Esophagus muscularis mucosa (tissue), 4 donors: Measurements from ENCODE around the gene FRAS1. TPM values are rescaled to one million over a fixed set of nuclear protein-coding genes. Genes with fewer than 3 reads are reported as not detected.
"Not testable (repeated sequence)": the region's sequence is repeated elsewhere in the genome, so short reads cannot be mapped to it uniquely, and the experiment has no call there.

Source experiments
- DNase-seq: peaks from one replicate; pipeline ENCODE4 v3.0.0-alpha.2; 2017; ENCODE audit errors: extremely low spot score
- H3K27ac ChIP-seq, 4 donors: fragments of 200-600 bp; sonication (generic); replicated peaks in 1 of 4; 1 replicate in 3 of 4; 2 replicates in 1 of 4; pipeline ENCODE4 v1.5.1; 2016 to 2019; ENCODE audit warnings: mild to moderate bottlenecking in 1 of 4
- H3K27me3 ChIP-seq, 4 donors: fragments of 200-600 bp; sonication (generic); one replicate each; pipeline versions ENCODE4 v1.5.1 to v1.6.0; 2016 to 2019
- H3K36me3 ChIP-seq, 4 donors: fragments of 200-600 bp; sonication (generic); one replicate each; pipeline ENCODE4 v1.5.1; 2016 to 2019
- H3K4me1 ChIP-seq, 4 donors: fragments of 200-600 bp; sonication (generic); one replicate each; pipeline ENCODE4 v1.5.1; 2016 to 2019
- H3K4me3 ChIP-seq, 4 donors: fragments of 200-600 bp; sonication (generic); 1 replicate in 2 of 4; 2 replicates in 2 of 4; pipeline ENCODE4 v1.5.1; 2016 to 2019; ENCODE audit warnings: mild to moderate bottlenecking in 4 of 4, moderate library complexity in 1 of 4
- H3K9me3 ChIP-seq, 4 donors: fragments of 200-600 bp; sonication (generic); 1 replicate in 3 of 4; 2 replicates in 1 of 4; pipeline ENCODE4 v1.5.1; 2016 to 2019
- EP300 ChIP-seq: sonication (generic); formaldehyde crosslinking; IDR thresholded peaks from one replicate; pipeline ENCODE4 v1.6.1; 2017; ENCODE audit warnings: antibody characterized with exemption
- POLR2A ChIP-seq: fragments of 450-650 bp; IDR thresholded peaks from one replicate; pipeline ENCODE4 v1.6.1; 2017; ENCODE audit warnings: antibody characterized with exemption, moderate library complexity, mild to moderate bottlenecking, low read depth
- POLR2AphosphoS5 ChIP-seq, 2 donors: sonication (generic); formaldehyde crosslinking; IDR thresholded peaks; one replicate each; pipeline ENCODE4 v1.6.1; 2017; ENCODE audit warnings: antibody characterized with exemption in 2 of 2
- whole genome bisulfite sequencing: methylation state at CpG from one replicate; pipeline ENCODE4 v1.1.5; 2018; 5-methylcytosine and 5-hydroxymethylcytosine counted together
- intact Hi-C: fragments of 100-400 bp; cut with DNase I; formaldehyde crosslinking; loops from one replicate; pipeline ENCODE4 v1.15.1; 2023
- total RNA-seq, 4 donors: library from RNA; depleted of rRNA; stranded (reverse); fragments of >200 nt; gene quantifications; one replicate each; pipeline versions ENCODE4 v1.1.0 to v1.2.1, GENCODE V29; 2016
- TF ChIP-seq, protein P1 (sequence below), 3 experiments: fragments of 200-600 bp in 2 of 3; fragments of 450-650 bp in 1 of 3; sonication (generic) in 2 of 3; IDR thresholded peaks; one replicate each; pipeline ENCODE4 v1.5.1; 2017 to 2019; ENCODE audit warnings: antibody characterized with exemption in 3 of 3, mild to moderate bottlenecking in 2 of 3, moderate library complexity in 1 of 3

Gene FRAS1
- total RNA-seq, 4 donors from 2014 or later = 5.3 to 8.7 (median 5.7) TPM

DNA sequence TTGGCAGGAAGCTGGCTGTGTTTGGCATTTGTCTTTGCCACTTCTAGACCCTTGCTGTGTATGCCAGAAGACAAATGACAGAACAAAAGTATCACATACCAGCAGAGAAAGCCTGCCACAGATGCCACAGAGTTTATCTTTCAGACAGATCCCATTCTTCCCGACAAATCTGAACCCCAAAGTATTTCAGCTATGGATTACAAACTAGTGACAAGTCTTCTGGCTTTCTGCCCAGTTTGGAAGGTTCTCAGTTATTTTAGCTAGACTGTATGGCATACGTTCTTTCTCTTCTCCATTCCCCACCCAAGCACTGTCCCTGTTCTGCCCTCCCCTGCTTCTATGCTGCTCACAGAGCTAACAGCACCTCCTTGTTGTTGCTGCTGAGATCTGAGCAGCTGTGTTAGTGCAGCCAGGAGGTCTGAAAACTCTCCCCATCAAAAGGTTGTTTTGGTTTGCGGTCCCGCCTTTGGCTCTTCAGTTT, 236.7 kb downstream of the FRAS1 start:
- Histone ChIP-seq H3K9me3 (no peaks in the 10 kb centered on the region), H3K27me3 (no peaks in the 10 kb centered on the region), H3K36me3 (no peaks in the 10 kb centered on the region), H3K4me3 (no peak overlapping the region), H3K4me1 (peaks cover 9 to 24% (median 15%) of the 10 kb centered on the region in 4 donors), H3K27ac (no peak overlapping the region)
- 57% methylated on average over 4 of the region's 4 CpGs for WGBS
- no peak for DNase-seq
- intact Hi-C loops = no loop called here
- TF ChIP-seq, protein P1, sequence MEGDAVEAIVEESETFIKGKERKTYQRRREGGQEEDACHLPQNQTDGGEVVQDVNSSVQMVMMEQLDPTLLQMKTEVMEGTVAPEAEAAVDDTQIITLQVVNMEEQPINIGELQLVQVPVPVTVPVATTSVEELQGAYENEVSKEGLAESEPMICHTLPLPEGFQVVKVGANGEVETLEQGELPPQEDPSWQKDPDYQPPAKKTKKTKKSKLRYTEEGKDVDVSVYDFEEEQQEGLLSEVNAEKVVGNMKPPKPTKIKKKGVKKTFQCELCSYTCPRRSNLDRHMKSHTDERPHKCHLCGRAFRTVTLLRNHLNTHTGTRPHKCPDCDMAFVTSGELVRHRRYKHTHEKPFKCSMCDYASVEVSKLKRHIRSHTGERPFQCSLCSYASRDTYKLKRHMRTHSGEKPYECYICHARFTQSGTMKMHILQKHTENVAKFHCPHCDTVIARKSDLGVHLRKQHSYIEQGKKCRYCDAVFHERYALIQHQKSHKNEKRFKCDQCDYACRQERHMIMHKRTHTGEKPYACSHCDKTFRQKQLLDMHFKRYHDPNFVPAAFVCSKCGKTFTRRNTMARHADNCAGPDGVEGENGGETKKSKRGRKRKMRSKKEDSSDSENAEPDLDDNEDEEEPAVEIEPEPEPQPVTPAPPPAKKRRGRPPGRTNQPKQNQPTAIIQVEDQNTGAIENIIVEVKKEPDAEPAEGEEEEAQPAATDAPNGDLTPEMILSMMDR (IDR thresholded peaks at IDR 0.05) = no peak
- TF ChIP-seq POLR2AphosphoS5 (IDR thresholded peaks at IDR 0.05) = no peak
- no peak for TF ChIP-seq EP300
- TF ChIP-seq POLR2A = no peak

DNA sequence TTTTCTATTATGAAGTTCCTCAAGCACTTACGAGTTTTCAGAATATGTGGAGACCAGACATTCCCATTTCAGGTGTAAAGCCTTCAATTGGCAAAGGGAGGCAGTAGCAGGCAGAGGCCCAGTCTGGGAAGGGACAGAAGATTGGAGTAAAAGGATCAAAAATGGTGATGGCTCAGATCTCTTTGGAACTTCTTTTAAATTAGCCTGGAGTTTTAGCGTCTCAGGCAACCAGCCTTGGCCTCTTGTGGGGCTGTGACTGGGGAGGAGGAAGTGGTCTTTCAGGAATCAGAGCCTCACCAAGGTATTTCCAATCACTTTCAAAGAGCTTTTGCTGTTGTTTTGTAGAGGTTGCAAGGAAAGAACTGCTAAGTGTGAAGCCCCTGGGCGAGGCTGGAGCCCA, 239.1 kb downstream of the FRAS1 start:
- Histone ChIP-seq H3K27ac (no peak overlapping the region), H3K36me3 (no peaks in the 10 kb centered on the region), H3K4me3 (no peak overlapping the region), H3K9me3 (no peaks in the 10 kb centered on the region), H3K27me3 (no peaks in the 10 kb centered on the region), H3K4me1 (peaks cover 9 to 24% (median 17%) of the 10 kb centered on the region in 4 donors)
- 77% methylated on average over 3 of the region's 3 CpGs for WGBS
- no peak for DNase-seq
- intact Hi-C loops = no loop called here
- TF ChIP-seq, protein P1 (IDR thresholded peaks at IDR 0.05) = no peak
- no peak for TF ChIP-seq POLR2A
- no peak for TF ChIP-seq POLR2AphosphoS5 (IDR thresholded peaks at IDR 0.05)
- TF ChIP-seq EP300 = no peak

DNA sequence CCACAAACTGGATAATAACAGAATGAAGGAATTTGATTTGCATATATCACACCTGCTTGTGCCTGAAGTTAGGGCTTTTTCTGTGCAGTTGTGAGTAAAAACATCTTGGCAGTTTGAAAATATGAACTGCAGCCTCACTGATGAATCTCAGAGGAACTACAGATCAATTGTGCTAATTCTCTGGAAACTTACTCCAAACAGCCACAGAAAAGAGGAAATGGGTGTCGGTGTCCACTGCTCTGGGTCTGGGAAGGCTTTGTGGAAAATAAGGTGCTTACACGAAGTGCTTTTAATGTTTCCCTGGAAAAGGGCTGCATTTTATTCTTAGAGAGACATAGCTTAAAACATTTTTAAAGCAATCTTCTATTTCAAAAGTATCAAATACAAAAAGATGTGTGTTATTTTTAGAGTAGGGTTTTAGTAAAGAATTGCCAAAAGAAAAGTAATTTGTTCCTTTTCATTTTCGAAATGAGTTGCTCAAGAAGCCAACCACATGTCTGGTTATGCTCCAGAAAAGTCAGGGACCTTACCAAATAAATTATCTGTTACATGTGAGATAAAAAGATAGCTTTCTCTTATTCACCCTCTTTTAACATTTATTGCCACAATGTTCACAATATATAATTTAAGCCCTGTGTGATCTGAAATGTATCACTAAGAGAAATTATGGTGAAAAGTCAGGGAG, 240.1 kb downstream of the FRAS1 start:
- Histone ChIP-seq H3K36me3 (no peaks in the 10 kb centered on the region), H3K4me1 (peaks cover 9 to 24% (median 17%) of the 10 kb centered on the region in 4 donors), H3K27me3 (no peaks in the 10 kb centered on the region), H3K4me3 (no peak overlapping the region), H3K27ac (no peak overlapping the region), H3K9me3 (no peaks in the 10 kb centered on the region)
- intact Hi-C loops = no loop called here
- WGBS = 9% methylated on average over 3 of the region's 3 CpGs
- no peak for DNase-seq
- TF ChIP-seq, protein P1 (IDR thresholded peaks at IDR 0.05) = no peak
- TF ChIP-seq POLR2A (no peak), EP300 (no peak), POLR2AphosphoS5 (IDR thresholded peaks at IDR 0.05) (no peak)

DNA sequence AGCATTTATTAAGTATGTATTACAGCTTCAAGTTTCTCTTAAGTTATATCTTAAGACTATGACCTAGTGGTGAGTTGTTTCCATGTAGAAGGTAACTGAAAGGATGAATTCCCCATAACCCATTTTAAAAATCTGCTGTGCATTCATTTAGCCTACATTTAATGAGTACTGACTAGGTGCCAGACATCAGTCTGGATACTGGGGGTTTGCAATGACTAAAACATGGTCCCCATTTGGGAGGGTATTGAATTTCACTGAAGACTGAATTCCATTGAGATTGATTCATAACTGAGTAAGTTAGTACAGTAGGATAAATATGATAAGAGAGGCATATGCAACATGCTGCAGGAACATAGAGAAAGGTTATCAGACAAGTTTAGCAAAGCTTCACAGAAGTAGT, 241.5 kb downstream of the FRAS1 start:
- Histone ChIP-seq H3K36me3 (no peaks in the 10 kb centered on the region), H3K9me3 (no peaks in the 10 kb centered on the region), H3K27ac (no peak overlapping the region), H3K4me1 (peaks cover 8 to 20% (median 14%) of the 10 kb centered on the region in 4 donors), H3K27me3 (no peaks in the 10 kb centered on the region), H3K4me3 (no peak overlapping the region)
- DNase-seq = no peak
- intact Hi-C loops = no loop called here
- no peak for TF ChIP-seq EP300

DNA sequence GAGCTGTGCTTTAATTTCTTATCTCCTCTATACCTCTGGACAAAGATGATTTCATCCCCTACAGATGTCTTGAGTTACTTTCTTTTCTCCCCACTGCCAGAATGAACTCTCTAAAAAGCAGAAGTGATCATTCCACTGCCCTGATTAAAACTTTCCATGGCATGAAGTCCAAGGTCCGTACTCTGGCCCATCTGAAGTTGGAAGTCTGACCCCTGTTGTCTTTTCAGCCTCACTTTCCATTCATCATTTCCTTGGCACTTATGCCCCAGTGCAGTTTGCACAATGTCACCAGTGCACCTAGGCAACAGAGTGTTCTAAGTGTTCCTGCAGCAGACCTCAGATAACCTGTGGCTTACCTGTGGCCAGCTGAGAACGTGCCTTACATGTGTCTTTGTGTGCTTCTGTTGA, 242.4 kb downstream of the FRAS1 start:
- no peaks in the 10 kb centered on the region for H3K9me3 ChIP-seq
- H3K36me3 ChIP-seq = no peaks in the 10 kb centered on the region
- DNase-seq = no peak
- H3K4me1 ChIP-seq = peaks cover 0 to 14% (median 5%) of the 10 kb centered on the region in 4 donors
- H3K27me3 ChIP-seq = no peaks in the 10 kb centered on the region
- WGBS = 29% methylated on average over 2 of the region's 2 CpGs
- no peak overlapping the region for H3K4me3 ChIP-seq
- intact Hi-C loops = no loop called here
- H3K27ac ChIP-seq = no peak overlapping the region
- no peak for TF ChIP-seq POLR2A
- TF ChIP-seq, protein P1 (IDR thresholded peaks at IDR 0.05) = no peak
- TF ChIP-seq POLR2AphosphoS5 (IDR thresholded peaks at IDR 0.05) = no peak
- TF ChIP-seq EP300 = no peak

DNA sequence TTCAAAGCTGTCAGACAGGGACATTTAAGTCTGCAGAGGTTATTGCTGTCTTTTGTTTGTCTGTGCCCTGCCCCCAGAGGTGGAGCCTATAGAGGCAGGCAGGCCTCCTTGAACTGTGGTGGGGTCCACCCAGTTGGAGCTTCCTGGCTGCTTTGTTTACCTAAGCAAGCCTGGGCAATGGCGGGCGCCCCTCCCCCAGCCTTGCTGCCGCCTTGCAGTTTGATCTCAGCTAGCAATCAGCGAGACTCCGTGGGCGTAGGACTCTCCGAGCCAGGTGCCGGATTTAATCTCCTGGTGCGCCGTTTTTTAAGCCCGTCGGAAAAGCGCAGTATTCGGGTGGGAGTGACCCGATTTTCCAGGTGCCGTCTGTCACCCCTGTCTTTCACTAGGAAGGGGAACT, 250.1 kb downstream of the FRAS1 start:
- intact Hi-C loops, H3K27me3 ChIP-seq, H3K4me3 ChIP-seq, DNase-seq, H3K27ac ChIP-seq, H3K9me3 ChIP-seq, H3K4me1 ChIP-seq: not testable (repeated sequence)
- peaks cover 0 to 11% (median 3%) of the 10 kb centered on the region in 4 donors for H3K36me3 ChIP-seq
- 91% methylated on average over 10 of the region's 16 CpGs for WGBS
